Spleen (tissue), 7 donors: ENCODE measurements around the gene PSMF1.

ENCODE experiments used
- CTCF ChIP-seq, 11 experiments: fragments of 200-600 bp in 7 of 11; fragments of 450-650 bp in 4 of 11; sonication (generic) in 4 of 11; IDR thresholded peaks in 8 of 11; conservative IDR thresholded peaks in 3 of 11; 1 replicate in 7 of 11; 2 replicates in 4 of 11; pipeline versions ENCODE4 v1.4.0 to v1.8.0; 2016 to 2021; ENCODE audit warnings: antibody characterized with exemption in 11 of 11, inconsistent platforms in 4 of 11, mild to moderate bottlenecking in 1 of 11
- POLR2A ChIP-seq, 3 donors: fragments of 450-650 bp; IDR thresholded peaks; one replicate each; pipeline ENCODE4 v1.5.1; 2017; ENCODE audit warnings: antibody characterized with exemption in 3 of 3, mild to moderate bottlenecking in 1 of 3
- POLR2AphosphoS5 ChIP-seq, 3 donors: sonication (generic); formaldehyde crosslinking; IDR thresholded peaks; one replicate each; pipeline ENCODE4 v1.5.1; 2017; ENCODE audit warnings: antibody characterized with exemption in 3 of 3
- donor health status: DM: no; HTN: no; CAD: no; lungs with moderate emphysema.
- donor health status: DM: no; HTN: no; CAD: no.
- donor health status: DM: no; HTN: no; CAD: no.

DNA sequence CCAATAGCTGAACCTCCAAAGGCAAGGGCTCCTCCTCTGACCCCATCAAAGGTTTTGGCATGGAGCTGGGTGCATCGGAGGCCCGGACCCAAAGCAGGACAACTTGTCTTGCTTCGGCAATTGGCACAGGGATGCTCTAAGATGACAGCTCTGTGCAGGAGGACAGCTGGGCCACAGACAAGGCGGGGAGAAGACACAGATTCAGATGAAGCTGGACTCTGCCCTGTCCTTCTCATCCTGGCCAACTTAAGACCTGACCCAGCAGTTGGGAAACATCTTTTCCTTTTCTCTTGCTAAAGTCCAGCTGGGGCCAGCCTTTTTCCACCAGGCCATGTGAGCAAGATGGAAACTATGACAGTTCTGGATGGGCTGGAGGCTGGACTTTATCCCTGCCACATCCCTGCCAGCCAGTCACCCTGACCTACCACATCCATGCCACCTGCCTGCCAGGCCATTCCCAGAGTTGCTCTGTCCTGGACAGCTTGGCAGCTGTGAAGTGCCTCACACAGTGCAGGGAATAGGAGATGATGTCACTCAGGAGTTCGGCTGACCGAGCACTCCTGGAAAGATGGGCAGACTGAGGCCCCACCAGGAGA lies 12.7 kb upstream of the PSMF1 start:
- TF ChIP-seq CTCF (IDR thresholded peaks at IDR 0.05 in 8 of 11, conservative IDR thresholded peaks at IDR 0.05 in 3 of 11), result no peak
- TF ChIP-seq POLR2A (IDR thresholded peaks at IDR 0.05), result no peak
- no peak for TF ChIP-seq POLR2AphosphoS5 (IDR thresholded peaks at IDR 0.05)
